ENCODE results near the gene CEP68. TPM values are rescaled to one million over a fixed set of nuclear protein-coding genes. Genes with fewer than 3 reads are reported as not detected.
"Not testable (repeated sequence)": the region's sequence is repeated elsewhere in the genome, so short reads cannot be mapped to it uniquely, and the experiment has no call there.

Gene CEP68
- total RNA-seq, 1 donor from 2014 or later, result 12.6 TPM

DNA sequence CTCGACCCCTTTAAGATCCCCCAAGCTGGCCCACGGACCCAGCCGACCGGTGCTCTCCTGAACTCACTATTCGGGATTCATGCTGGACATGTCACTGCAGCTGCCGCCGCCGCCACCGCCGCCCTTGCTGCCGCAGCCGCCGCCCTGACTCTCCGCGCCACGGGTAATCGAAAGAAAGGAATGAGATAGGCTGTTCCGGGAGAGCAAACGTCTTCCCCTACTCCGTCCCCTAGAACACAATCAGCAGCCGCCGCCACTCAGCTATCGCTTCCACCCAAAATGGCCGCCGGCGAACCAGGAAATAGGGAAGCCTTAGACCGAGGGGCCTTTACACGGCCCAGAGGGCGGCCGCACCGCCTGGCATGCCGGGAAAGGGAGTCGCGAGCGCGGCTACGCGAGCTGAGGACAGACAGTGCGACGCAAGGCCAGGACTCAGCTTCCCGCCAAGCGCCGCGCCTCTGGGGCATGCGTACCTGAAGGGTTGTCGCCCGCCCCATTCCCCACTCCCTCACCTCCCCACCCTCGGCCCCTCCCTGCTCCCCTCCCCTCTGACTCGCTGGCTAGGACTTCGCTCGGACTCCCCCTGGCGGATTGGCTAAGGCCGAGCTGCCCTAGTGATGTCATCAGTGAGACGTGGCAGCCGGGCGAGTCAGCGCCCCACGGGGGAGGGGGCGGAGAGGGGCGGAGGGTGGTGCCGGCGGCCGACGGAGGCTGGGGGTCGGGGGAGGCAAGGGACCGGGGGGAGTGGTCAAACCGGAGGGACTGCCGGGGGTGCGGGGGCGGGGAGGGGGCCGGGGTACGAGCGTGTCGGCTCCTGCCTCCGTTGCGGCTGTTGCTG, 73.8 kb downstream of the CEP68 start, which contains the start of gene RAB1A:
Gene RAB1A (minus strand): TSS at position 281 of the 838 bp plus-strand sequence. CDS start 191 bp downstream, at position 90.
- intact Hi-C loops (cut with DNase I), result no loop called here
- H3K27ac ChIP-seq, result peak within 1 kb of the TSS; percentile 97
- TF ChIP-seq, protein P1, sequence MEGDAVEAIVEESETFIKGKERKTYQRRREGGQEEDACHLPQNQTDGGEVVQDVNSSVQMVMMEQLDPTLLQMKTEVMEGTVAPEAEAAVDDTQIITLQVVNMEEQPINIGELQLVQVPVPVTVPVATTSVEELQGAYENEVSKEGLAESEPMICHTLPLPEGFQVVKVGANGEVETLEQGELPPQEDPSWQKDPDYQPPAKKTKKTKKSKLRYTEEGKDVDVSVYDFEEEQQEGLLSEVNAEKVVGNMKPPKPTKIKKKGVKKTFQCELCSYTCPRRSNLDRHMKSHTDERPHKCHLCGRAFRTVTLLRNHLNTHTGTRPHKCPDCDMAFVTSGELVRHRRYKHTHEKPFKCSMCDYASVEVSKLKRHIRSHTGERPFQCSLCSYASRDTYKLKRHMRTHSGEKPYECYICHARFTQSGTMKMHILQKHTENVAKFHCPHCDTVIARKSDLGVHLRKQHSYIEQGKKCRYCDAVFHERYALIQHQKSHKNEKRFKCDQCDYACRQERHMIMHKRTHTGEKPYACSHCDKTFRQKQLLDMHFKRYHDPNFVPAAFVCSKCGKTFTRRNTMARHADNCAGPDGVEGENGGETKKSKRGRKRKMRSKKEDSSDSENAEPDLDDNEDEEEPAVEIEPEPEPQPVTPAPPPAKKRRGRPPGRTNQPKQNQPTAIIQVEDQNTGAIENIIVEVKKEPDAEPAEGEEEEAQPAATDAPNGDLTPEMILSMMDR (IDR thresholded peaks at IDR 0.05), result peak; percentile 40

DNA sequence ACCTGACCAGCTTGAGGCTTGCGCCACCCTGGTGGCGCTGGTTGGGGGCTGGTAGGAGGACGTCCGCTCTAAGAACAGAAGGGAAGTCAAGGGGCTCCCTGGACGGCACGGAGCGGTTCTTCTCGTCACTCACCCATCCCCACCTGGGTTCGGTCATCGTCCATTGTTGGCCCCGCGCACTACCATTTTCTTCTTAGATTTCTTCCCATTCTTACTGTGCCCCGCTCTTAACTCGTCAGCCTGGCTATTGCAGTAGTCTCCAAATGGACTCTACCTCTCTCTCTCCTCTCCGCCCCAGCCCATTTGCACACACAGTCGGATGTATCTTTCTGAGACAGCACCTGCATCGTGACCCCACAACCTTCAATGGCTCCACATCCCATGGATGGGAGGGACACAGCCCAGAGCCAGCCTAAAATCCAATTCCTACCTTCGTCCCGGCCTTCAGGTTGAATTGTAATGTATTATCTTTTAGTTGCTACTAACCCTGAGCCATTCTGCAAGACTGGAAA, 74.5 kb downstream of the CEP68 start:
- Histone ChIP-seq H3K27me3 (ENCODE audit: low read depth) (no peaks in the 10 kb centered on the region), H3K9me3 (no peaks in the 10 kb centered on the region), H3K36me3 (no peaks in the 10 kb centered on the region), H3K27ac (peak overlapping the region; percentile 97), H3K4me1 (peaks cover 35% of the 10 kb centered on the region), H3K4me3 (peak overlapping the region; percentile 94)
- ATAC-seq, result peak; percentile 68 to 72
- TF ChIP-seq, protein P1 (IDR thresholded peaks at IDR 0.05), result no peak
- intact Hi-C loops (cut with DNase I), result no loop called here
- DNase-seq, result no peak

More for the DNA sequence above, 73.8 kb downstream of the CEP68 start, which contains the start of gene RAB1A:
- H3K36me3 ChIP-seq, result no peaks in the 10 kb centered on the region
- H3K4me3 ChIP-seq, result peak within 1 kb of the TSS; percentile 94
- H3K9me3 ChIP-seq, result no peaks in the 10 kb centered on the region
- peak; percentile 100 for DNase-seq
- ATAC-seq, result peak; percentile 96 to 98
- peaks cover 42% of the 10 kb centered on the region for H3K4me1 ChIP-seq
- H3K27me3 ChIP-seq (ENCODE audit: low read depth), result no peaks in the 10 kb centered on the region

DNA sequence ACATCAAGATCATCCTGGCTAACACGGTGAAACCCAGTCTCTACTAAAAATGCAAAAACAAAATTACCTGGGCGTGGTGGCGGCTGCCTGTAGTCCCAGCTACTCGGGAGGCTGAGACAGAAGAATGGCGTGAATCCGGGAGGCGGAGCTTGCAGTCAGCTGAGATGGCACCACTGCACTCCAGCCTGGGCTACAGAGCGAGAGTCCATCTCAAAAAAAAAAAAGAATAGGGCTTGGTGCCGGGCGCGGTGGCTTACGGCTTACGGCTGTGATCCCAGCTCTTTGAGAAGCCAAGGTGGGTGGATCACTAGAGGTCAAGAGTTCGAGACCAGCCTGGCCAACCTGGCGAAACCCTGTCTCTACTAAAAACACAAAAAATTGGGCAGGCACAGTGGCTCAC, 76.7 kb downstream of the CEP68 start:
- intact Hi-C loops (cut with DNase I), result not testable (repeated sequence)

DNA sequence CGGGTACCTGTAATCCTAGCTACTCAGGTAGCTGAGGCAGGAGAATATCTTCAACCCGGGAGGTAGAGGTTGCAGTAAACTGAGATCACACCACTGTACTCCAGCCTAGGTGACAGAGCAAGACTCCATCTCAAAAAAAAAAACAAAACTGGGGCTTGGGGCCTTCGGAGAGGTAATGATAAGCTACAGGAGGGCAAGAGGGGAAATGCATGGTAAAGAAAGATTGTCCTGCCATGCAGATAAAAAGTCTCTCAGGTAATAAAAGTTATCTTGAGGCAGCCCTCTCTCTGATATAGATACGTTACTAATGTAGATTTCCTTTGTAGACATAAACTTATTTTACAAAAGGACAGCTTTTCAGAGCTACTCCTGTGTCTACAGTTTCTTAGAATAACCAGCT, 77.4 kb downstream of the CEP68 start:
- Histone ChIP-seq H3K9me3 (no peaks in the 10 kb centered on the region), H3K4me3 (no peak overlapping the region), H3K27me3 (ENCODE audit: low read depth) (no peaks in the 10 kb centered on the region), H3K4me1 (peaks cover 7% of the 10 kb centered on the region), H3K36me3 (no peaks in the 10 kb centered on the region), H3K27ac (no peak overlapping the region)
- ATAC-seq (no peak), DNase-seq (no peak)
- intact Hi-C loops (cut with DNase I), result no loop called here
- TF ChIP-seq, protein P1 (IDR thresholded peaks at IDR 0.05), result no peak

More for the DNA sequence above, 76.7 kb downstream of the CEP68 start:
- H3K4me3 ChIP-seq; H3K9me3 ChIP-seq; H3K36me3 ChIP-seq; H3K27ac ChIP-seq; ATAC-seq; H3K27me3 ChIP-seq (ENCODE audit: low read depth); DNase-seq: not testable (repeated sequence)
- peaks cover 14% of the 10 kb centered on the region for H3K4me1 ChIP-seq

DNA sequence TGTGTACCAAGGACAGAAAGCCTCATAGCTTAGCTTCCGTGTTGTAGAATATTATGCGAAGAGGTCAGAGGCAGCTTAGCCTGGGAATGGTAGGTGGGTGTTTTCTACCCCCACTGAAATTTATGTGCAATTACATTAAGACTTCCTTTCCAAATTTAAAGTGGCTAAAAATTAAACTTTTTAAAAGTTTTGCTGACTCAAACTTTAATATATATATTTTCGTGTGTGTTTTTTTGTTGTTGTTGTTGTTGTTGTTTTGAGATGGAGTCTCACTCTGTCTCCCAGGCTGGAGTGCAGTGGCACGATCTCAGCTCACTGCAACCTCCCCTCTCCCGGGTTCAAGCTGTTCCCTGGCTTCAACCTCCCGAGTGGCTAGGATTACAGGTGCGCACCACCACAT, 77.9 kb downstream of the CEP68 start:
- H3K4me3 ChIP-seq, result no peak overlapping the region
- H3K27me3 ChIP-seq (ENCODE audit: low read depth), result no peaks in the 10 kb centered on the region
- no peak overlapping the region for H3K27ac ChIP-seq
- DNase-seq (no peak), ATAC-seq (no peak)
- TF ChIP-seq, protein P1 (IDR thresholded peaks at IDR 0.05), result no peak
- intact Hi-C loops (cut with DNase I), result no loop called here
- peaks cover 7% of the 10 kb centered on the region for H3K4me1 ChIP-seq
- no peaks in the 10 kb centered on the region for H3K9me3 ChIP-seq
- no peaks in the 10 kb centered on the region for H3K36me3 ChIP-seq

DNA sequence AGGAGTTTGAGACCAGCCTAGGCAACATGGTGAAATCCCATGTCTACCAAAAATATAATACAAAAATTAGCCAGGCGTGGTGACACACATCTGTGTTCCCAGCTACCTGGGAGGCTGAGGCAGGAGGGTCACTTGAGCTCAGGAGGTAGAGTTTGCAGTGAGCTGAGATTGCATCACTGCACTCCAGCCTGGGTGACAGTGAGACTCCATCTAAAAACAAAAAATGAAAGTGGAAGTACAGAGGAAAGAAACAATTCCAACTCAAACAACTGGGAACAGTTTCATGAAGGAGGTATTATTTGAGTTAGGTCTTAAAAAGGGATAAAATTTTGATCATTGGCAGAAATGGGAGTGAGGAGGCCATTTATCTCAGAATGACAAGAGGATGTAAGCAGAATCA, 80.0 kb downstream of the CEP68 start:
- intact Hi-C loops (cut with DNase I), result no loop called here
- Histone ChIP-seq H3K27me3 (ENCODE audit: low read depth) (no peaks in the 10 kb centered on the region), H3K9me3 (no peaks in the 10 kb centered on the region), H3K36me3 (no peaks in the 10 kb centered on the region), H3K27ac (no peak overlapping the region), H3K4me3 (no peak overlapping the region), H3K4me1 (peaks cover 2% of the 10 kb centered on the region)
- ATAC-seq (peak in 1 of 2 donors; percentile 55), DNase-seq (no peak)
- TF ChIP-seq, protein P1 (IDR thresholded peaks at IDR 0.05), result no peak

Measured in lower lobe of right lung (tissue), 2 donors.